NB4 (cell line): ENCODE results near the gene ELK4.

Source experiments
- CTCF ChIP-seq: IDR thresholded peaks from one replicate; pipeline ENCODE4 v1.5.1; 2012; ENCODE audit warnings: low read depth, low read length
- MAX ChIP-seq: IDR thresholded peaks from 2 replicates; pipeline ENCODE4 v1.6.1; 2011; ENCODE audit warnings: low read depth, low read length
- MYC ChIP-seq: IDR thresholded peaks from 2 replicates; pipeline ENCODE4 v1.6.1; 2011; ENCODE audit warnings: low read depth, low read length
- POLR2A ChIP-seq: IDR thresholded peaks from 2 replicates; pipeline ENCODE4 v1.6.1; 2011; ENCODE audit warnings: mild to moderate bottlenecking; ENCODE audit not compliant: insufficient read length; ENCODE audit errors: extremely low read depth

- TF ChIP-seq CTCF: no peak
- no peak for TF ChIP-seq MAX
- TF ChIP-seq POLR2A: no peak
- TF ChIP-seq MYC: no peak
These were observed 64.1 kb downstream of the ELK4 start for GRCh38 chr1:205567716-205568115.
